ENCODE measurements around the gene MEIKIN. TPM values are rescaled to one million over a fixed set of nuclear protein-coding genes. Genes with fewer than 3 reads are reported as not detected.

MEIKIN gene
- total and polyA plus RNA-seq, 2 of the 13 experiments (the other 11 are each of a cell fraction or from before 2014, with no cell fraction given), result not detected

GRCh38 chr5:131790550-131790949 is 154.9 kb downstream of the MEIKIN start:
- H3K4me3 ChIP-seq (replicated peaks in 1 of 3; ENCODE audit: insufficient read depth in 1 of 3, low read depth in 2 of 3, low read length in 3 of 3), result no peak overlapping the region
- CTCF ChIA-PET (ENCODE audit: low intra/inter-chr PET ratio, low total read pairs), result no interaction called here
- TF ChIP-seq ZNF703 (CRISPR knock-in tag; IDR thresholded peaks at IDR 0.05; ENCODE audit: borderline replicate concordance), result no peak
- no peak for TF ChIP-seq ZFP41 (CRISPR knock-in tag; IDR thresholded peaks at IDR 0.05; ENCODE audit: borderline replicate concordance)
- TF ChIP-seq, protein P1, sequence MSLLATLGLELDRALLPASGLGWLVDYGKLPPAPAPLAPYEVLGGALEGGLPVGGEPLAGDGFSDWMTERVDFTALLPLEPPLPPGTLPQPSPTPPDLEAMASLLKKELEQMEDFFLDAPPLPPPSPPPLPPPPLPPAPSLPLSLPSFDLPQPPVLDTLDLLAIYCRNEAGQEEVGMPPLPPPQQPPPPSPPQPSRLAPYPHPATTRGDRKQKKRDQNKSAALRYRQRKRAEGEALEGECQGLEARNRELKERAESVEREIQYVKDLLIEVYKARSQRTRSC (CRISPR knock-in tag; IDR thresholded peaks at IDR 0.05; ENCODE audit: low read depth), result no peak
- TF ChIP-seq MYC (CRISPR knock-in tag; IDR thresholded peaks at IDR 0.05; ENCODE audit: borderline replicate concordance), result no peak
- TF ChIP-seq KLF9 (CRISPR knock-in tag; IDR thresholded peaks at IDR 0.05; ENCODE audit: low read depth), result no peak
- TF ChIP-seq EZH2 (conservative IDR thresholded peaks at IDR 0.05; ENCODE audit: low read depth, low read length), result no peak
- no peak for TF ChIP-seq PPARG (CRISPR knock-in tag; conservative IDR thresholded peaks at IDR 0.05)
- TF ChIP-seq FOXA1 (IDR thresholded peaks at IDR 0.05), result no peak
- TF ChIP-seq FOXA1 (CRISPR knock-in tag; IDR thresholded peaks at IDR 0.05), result no peak
- no peak for TF ChIP-seq ZNF567 (CRISPR knock-in tag; IDR thresholded peaks at IDR 0.05; ENCODE audit: borderline replicate concordance)
- no peak for TF ChIP-seq ZSCAN20 (CRISPR knock-in tag; IDR thresholded peaks at IDR 0.05; ENCODE audit: borderline replicate concordance)
- TF ChIP-seq ZNF546 (CRISPR knock-in tag; conservative IDR thresholded peaks at IDR 0.05), result no peak
- TF ChIP-seq HMGXB4 (CRISPR knock-in tag; IDR thresholded peaks at IDR 0.05; ENCODE audit: borderline replicate concordance in 1 of 2, low read depth in 1 of 2), result no peak
- no peak for TF ChIP-seq LCORL (IDR thresholded peaks at IDR 0.05)
- TF ChIP-seq LCORL (CRISPR knock-in tag; IDR thresholded peaks at IDR 0.05), result no peak
- no peak for TF ChIP-seq ZKSCAN8 (CRISPR knock-in tag; IDR thresholded peaks at IDR 0.05; ENCODE audit: borderline replicate concordance)
- TF ChIP-seq, protein P2, sequence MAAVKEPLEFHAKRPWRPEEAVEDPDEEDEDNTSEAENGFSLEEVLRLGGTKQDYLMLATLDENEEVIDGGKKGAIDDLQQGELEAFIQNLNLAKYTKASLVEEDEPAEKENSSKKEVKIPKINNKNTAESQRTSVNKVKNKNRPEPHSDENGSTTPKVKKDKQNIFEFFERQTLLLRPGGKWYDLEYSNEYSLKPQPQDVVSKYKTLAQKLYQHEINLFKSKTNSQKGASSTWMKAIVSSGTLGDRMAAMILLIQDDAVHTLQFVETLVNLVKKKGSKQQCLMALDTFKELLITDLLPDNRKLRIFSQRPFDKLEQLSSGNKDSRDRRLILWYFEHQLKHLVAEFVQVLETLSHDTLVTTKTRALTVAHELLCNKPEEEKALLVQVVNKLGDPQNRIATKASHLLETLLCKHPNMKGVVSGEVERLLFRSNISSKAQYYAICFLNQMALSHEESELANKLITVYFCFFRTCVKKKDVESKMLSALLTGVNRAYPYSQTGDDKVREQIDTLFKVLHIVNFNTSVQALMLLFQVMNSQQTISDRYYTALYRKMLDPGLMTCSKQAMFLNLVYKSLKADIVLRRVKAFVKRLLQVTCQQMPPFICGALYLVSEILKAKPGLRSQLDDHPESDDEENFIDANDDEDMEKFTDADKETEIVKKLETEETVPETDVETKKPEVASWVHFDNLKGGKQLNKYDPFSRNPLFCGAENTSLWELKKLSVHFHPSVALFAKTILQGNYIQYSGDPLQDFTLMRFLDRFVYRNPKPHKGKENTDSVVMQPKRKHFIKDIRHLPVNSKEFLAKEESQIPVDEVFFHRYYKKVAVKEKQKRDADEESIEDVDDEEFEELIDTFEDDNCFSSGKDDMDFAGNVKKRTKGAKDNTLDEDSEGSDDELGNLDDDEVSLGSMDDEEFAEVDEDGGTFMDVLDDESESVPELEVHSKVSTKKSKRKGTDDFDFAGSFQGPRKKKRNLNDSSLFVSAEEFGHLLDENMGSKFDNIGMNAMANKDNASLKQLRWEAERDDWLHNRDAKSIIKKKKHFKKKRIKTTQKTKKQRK (IDR thresholded peaks at IDR 0.05; ENCODE audit: low read length), result no peak
- TF ChIP-seq NCOA1 (CRISPR knock-in tag; IDR thresholded peaks at IDR 0.05), result no peak

More at GRCh38 chr5:131790550-131790949, 154.9 kb downstream of the MEIKIN start:
- POLR2A ChIA-PET, result no interaction called here
- intact Hi-C loops (cut with micrococcal nuclease; ENCODE audit: unreplicated experiment) (no loop called here), in situ Hi-C loops (cut with HindIII; ENCODE audit: extremely low pct_ligation_motif_present, low pct_unique_long_range_greater_than_20kb) (no loop called here)
- no peak for FAIRE-seq
- Histone ChIP-seq H3K4me1 (ENCODE audit: insufficient read depth, low read length) (peaks cover 54% of the 10 kb centered on the region), H3K9me3 (ENCODE audit: low read length) (no peaks in the 10 kb centered on the region), H3K27me3 (ENCODE audit: control insufficient read depth in 1 of 2, insufficient read depth in 2 of 2, low read length in 2 of 2) (no peaks in the 10 kb centered on the region), H3K36me3 (replicated peaks in 1 of 2; ENCODE audit: control insufficient read depth in 1 of 2, insufficient read depth in 2 of 2, low read length in 2 of 2) (no peaks in the 10 kb centered on the region), H2AFZ (ENCODE audit: low read length) (no peak overlapping the region), H4K20me1 (ENCODE audit: insufficient read depth, low read length) (peaks cover 63% of the 10 kb centered on the region), H3K9ac (ENCODE audit: insufficient read depth, low read depth, low read length) (no peak overlapping the region), H3K79me2 (ENCODE audit: insufficient read depth, low read length) (peaks cover 96% of the 10 kb centered on the region), H3K4me2 (ENCODE audit: low read depth, low read length) (no peak overlapping the region), H3K27ac (ENCODE audit: extremely low read length, insufficient read depth, low read length) (no peak overlapping the region)
- no peak for ATAC-seq
- 97% methylated on average over 2 of the region's 2 CpGs for WGBS (ENCODE audit: low lambda C conversion rate)
- BruUV-seq (replicated peaks), result no TSS peak
- no peak for DNase-seq (ENCODE audit: low spot score)
